Natural killer cell treated with Interleukin-12 subunit alpha and Interleukin-12 subunit beta and Interleukin-15 and Interleukin-18, amount 100 ng/mL, for 72 hours (primary cell): ENCODE measurements around the gene CATSPERD. TPM values are rescaled to one million over a fixed set of nuclear protein-coding genes. Genes with fewer than 3 reads are reported as not detected.
"Not testable (repeated sequence)": the region's sequence is repeated elsewhere in the genome, so short reads cannot be mapped to it uniquely, and the experiment has no call there.

ENCODE experiments used
- ATAC-seq, 2 donors: fragments of 150-1000 bp; cut with Tn5 transposase in 1 of 2; sonication (Bioruptor Pico), chemical (Tn5 transposase) in 1 of 2; 2 replicates each; pipeline ENCODE4 v1.10.0; 2021
- DNase-seq: peaks from one replicate; pipeline ENCODE4 v3.0.0; 2022; ENCODE audit warnings: low spot score
- H3K27ac Mint-ChIP-seq, 2 donors: 1 replicate in 1 of 2; 2 replicates in 1 of 2; pipeline ENCODE4 v1.8.0; 2022; ENCODE audit warnings: mixed read lengths in 2 of 2, mild to moderate bottlenecking in 1 of 2, moderate library complexity in 1 of 2
- H3K27me3 Mint-ChIP-seq, 2 donors: 1 replicate in 1 of 2; 2 replicates in 1 of 2; pipeline ENCODE4 v1.8.0; 2022; ENCODE audit warnings: mixed read lengths in 2 of 2
- H3K36me3 Mint-ChIP-seq: one replicate; pipeline ENCODE4 v1.8.0; 2022; ENCODE audit warnings: mixed read lengths
- H3K4me1 Mint-ChIP-seq, 2 donors: 1 replicate in 1 of 2; 2 replicates in 1 of 2; pipeline ENCODE4 v1.8.0; 2022; ENCODE audit warnings: low read depth in 2 of 2, mixed read lengths in 2 of 2, mild to moderate bottlenecking in 1 of 2
- H3K4me3 Mint-ChIP-seq: one replicate; pipeline ENCODE4 v1.8.0; 2022; ENCODE audit warnings: mixed read lengths
- H3K9me3 Mint-ChIP-seq: 2 replicates; pipeline ENCODE4 v1.8.0; 2022; ENCODE audit warnings: mixed read lengths
- total RNA-seq, 2 donors: library from RNA; stranded (reverse); gene quantifications; one replicate each; pipeline ENCODE4 v1.2.3, GENCODE V29; 2022

CATSPERD gene
- total RNA-seq, 2 donors from 2014 or later: not detected

GRCh38 chr19:5680437-5681368, 39.7 kb upstream of the CATSPERD start, which contains the start of the genes HSD11B1L and MICOS13:
Gene HSD11B1L, plus strand, starts transcription at chr19:5681027. Its CDS starts 3,806 bp downstream, at chr19:5684833.
Gene MICOS13, minus strand, starts transcription at chr19:5680516. Its CDS starts 30 bp downstream, at chr19:5680486.
- ATAC-seq (peak; percentile 97 to 98), DNase-seq (peak; percentile 99)
- Mint-ChIP-seq H3K4me3 (peak within 1 kb of the TSS; percentile 86), H3K27me3 (no peaks in the 10 kb centered on the region), H3K9me3 (no peaks in the 10 kb centered on the region), H3K4me1 (peaks cover 20 to 21% of the 10 kb centered on the region in 2 donors), H3K36me3 (no peaks in the 10 kb centered on the region), H3K27ac (peak within 1 kb of the TSS; percentile 85 to 96)

GRCh38 chr19:5681391-5682106, 38.9 kb upstream of the CATSPERD start:
- H3K4me3 Mint-ChIP-seq: peak overlapping the region; percentile 86
- no peak for ATAC-seq
- peak overlapping the region; percentile 5 to 26 for H3K27ac Mint-ChIP-seq
- no peaks in the 10 kb centered on the region for H3K9me3 Mint-ChIP-seq
- no peaks in the 10 kb centered on the region for H3K36me3 Mint-ChIP-seq
- no peak for DNase-seq
- H3K4me1 Mint-ChIP-seq: peaks cover 24% of the 10 kb centered on the region in 2 donors
- no peaks in the 10 kb centered on the region for H3K27me3 Mint-ChIP-seq

GRCh38 chr19:5682107-5682482, 38.3 kb upstream of the CATSPERD start:
- H3K9me3 Mint-ChIP-seq: no peaks in the 10 kb centered on the region
- no peaks in the 10 kb centered on the region for H3K27me3 Mint-ChIP-seq
- H3K4me1 Mint-ChIP-seq: peaks cover 24 to 25% of the 10 kb centered on the region in 2 donors
- DNase-seq (no peak), ATAC-seq (no peak)
- no peaks in the 10 kb centered on the region for H3K36me3 Mint-ChIP-seq
- H3K4me3 Mint-ChIP-seq: peak overlapping the region; percentile 86
- peak overlapping the region in 1 of 2 donors; percentile 26 for H3K27ac Mint-ChIP-seq

DNA sequence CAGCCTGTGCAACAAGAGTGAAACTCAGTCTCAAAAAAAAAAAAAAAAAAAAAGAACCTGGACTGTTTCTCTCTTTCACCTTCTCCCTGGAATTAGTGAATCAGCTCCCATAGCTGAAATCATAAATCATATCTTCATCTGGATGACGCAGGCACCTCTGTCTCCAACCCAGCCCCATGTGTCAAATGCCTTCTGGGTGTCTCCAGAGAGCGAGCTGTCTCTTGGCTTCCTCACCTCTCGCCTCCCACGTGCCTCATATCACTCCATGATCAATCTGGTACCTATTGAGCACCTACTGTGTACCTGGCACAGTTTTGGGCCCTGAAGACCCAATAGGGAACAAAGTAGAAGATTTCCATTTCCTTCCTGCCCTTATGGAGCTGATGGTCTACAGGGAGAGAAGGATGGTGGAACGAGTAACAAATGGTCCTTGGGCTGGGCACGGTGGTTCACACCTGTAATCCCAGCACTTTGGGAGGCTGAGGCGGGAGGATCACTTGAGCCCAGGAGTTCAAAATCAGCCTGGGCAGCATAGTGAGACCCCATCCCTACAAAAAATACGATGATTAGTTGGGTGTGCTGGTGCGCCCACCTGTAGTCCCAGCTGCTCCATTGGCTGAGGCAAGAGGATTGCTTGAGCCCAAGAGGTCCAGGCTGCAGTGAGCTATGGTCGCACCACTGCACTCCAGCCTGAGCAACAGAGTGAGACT, 37.1 kb upstream of the CATSPERD start:
- Mint-ChIP-seq H3K36me3 (no peaks in the 10 kb centered on the region), H3K9me3 (no peaks in the 10 kb centered on the region), H3K4me3 (peak overlapping the region; percentile 29), H3K27me3 (no peaks in the 10 kb centered on the region), H3K27ac (no peak overlapping the region), H3K4me1 (peaks cover 24 to 28% of the 10 kb centered on the region in 2 donors)
- no peak for ATAC-seq
- no peak for DNase-seq

- Mint-ChIP-seq H3K4me1 (peaks cover 21 to 30% of the 10 kb centered on the region in 2 donors), H3K4me3 (no peak overlapping the region), H3K36me3 (no peaks in the 10 kb centered on the region), H3K27ac (no peak overlapping the region), H3K9me3 (no peaks in the 10 kb centered on the region), H3K27me3 (no peaks in the 10 kb centered on the region)
- ATAC-seq (no peak), DNase-seq (no peak)
Observed at GRCh38 chr19:5684694-5685430, 35.6 kb upstream of the CATSPERD start.

- H3K9me3 Mint-ChIP-seq: no peaks in the 10 kb centered on the region
Observed at GRCh38 chr19:5686326-5686646, 34.2 kb upstream of the CATSPERD start.

DNA sequence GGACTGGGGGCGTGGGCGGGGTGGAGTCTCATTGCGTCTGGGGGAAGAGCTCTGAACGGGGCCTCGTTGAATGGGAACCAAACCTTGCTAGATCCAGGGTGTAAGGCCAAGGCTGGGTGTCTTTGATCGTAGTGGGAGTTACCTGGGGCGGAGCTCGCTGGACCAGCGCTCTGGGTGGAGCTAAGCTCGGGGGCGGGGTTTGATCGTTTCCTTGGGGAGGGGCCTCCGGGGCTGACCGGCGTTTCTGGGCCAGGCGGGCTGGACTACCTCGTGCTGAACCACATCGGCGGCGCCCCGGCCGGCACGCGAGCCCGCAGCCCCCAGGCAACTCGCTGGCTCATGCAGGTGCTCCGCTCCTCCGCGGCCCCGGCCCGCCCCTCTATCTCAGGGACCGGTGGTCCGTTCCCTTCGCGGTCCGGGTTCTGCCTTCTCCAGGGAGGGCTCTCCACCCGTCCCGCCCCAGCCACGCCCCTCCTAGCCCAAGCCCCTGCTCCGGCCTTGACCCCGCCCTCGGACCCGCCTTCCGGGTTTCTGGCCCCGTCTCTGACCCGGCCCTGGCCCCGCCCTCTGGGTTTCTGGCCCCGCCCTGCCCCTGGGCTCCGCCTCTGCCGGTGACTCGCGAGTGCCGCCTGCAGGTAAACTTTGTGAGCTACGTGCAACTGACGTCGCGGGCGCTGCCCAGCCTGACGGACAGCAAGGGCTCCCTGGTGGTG, 33.6 kb upstream of the CATSPERD start:
- DNase-seq (peak; percentile 99), ATAC-seq (peak; percentile 88 to 92)
- Mint-ChIP-seq H3K27ac (peak overlapping the region; percentile 12 to 75), H3K36me3 (peaks cover 7% of the 10 kb centered on the region), H3K9me3 (no peaks in the 10 kb centered on the region), H3K27me3 (no peaks in the 10 kb centered on the region), H3K4me3 (peak overlapping the region; percentile 76), H3K4me1 (peaks cover 20 to 29% of the 10 kb centered on the region in 2 donors)

More at GRCh38 chr19:5686326-5686646, 34.2 kb upstream of the CATSPERD start:
- no peak for DNase-seq
- peaks cover 7% of the 10 kb centered on the region for H3K36me3 Mint-ChIP-seq
- H3K4me1 Mint-ChIP-seq: peaks cover 25 to 34% of the 10 kb centered on the region in 2 donors
- no peaks in the 10 kb centered on the region for H3K27me3 Mint-ChIP-seq
- ATAC-seq: no peak
- H3K27ac Mint-ChIP-seq: peak overlapping the region; percentile 12 to 75
- H3K4me3 Mint-ChIP-seq: peak overlapping the region; percentile 76

- peaks cover 19 to 32% of the 10 kb centered on the region in 2 donors for H3K4me1 Mint-ChIP-seq
Observed at GRCh38 chr19:5687360-5688198, 32.9 kb upstream of the CATSPERD start.

GRCh38 chr19:5688262-5688881, 32.1 kb upstream of the CATSPERD start:
- H3K27me3 Mint-ChIP-seq, H3K36me3 Mint-ChIP-seq, ATAC-seq, H3K27ac Mint-ChIP-seq, DNase-seq, H3K9me3 Mint-ChIP-seq: not testable (repeated sequence)
- H3K4me3 Mint-ChIP-seq: peak overlapping the region; percentile 58
- peaks cover 19 to 37% of the 10 kb centered on the region in 2 donors for H3K4me1 Mint-ChIP-seq

More at GRCh38 chr19:5687360-5688198, 32.9 kb upstream of the CATSPERD start:
- peaks cover 7% of the 10 kb centered on the region for H3K36me3 Mint-ChIP-seq
- ATAC-seq: no peak
- no peaks in the 10 kb centered on the region for H3K27me3 Mint-ChIP-seq
- no peaks in the 10 kb centered on the region for H3K9me3 Mint-ChIP-seq
- no peak for DNase-seq
- H3K4me3 Mint-ChIP-seq: peak overlapping the region; percentile 76
- peak overlapping the region in 1 of 2 donors; percentile 75 for H3K27ac Mint-ChIP-seq

DNA sequence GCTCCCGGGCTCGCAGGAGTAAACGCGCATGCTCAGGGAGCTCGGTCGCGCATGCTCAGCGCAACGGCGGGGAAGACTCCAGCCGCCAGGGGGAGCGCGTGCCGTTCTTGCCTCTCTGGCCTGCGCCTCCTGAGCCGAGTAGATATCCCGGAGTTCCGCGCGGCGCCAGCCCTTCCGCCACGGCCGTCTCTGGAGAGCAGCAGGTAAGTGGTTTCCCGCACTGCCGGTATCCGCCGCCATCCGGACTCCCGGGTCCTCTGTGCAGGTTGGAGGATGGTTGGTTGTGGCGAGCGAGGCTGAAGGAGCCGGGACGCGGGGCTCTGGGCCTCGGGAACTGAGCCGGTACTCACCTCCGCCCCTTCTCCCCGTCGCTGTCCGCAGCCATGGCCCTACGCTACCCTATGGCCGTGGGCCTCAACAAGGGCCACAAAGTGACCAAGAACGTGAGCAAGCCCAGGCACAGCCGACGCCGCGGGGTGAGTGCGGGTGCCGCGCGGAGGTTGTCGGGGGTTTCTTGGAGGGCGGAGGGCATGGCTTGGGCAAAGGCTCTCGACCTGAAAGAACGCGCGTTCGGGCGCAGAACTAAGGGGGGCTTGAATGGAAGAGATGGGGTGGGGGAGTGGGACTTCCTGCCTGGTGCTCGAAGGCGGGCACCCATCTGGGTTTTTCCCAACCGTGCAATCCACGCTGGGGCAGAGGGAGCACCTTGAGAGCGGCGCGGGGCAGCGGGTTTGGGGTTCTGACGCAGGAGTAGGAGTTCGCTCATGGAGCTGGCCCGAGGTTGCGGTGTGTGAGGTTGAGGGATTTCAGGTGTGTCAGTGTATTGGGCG, 30.1 kb upstream of the CATSPERD start, which contains the start of gene RPL36:
TSS of gene RPL36 (plus strand) at position 171 of the 830 bp plus-strand sequence. CDS start at position 384, 213 bp downstream.
- Mint-ChIP-seq H3K27me3 (no peaks in the 10 kb centered on the region), H3K4me1 (peaks cover 19 to 36% of the 10 kb centered on the region in 2 donors), H3K27ac (peak within 1 kb of the TSS; percentile 96 to 97), H3K36me3 (peaks cover 7% of the 10 kb centered on the region), H3K9me3 (no peaks in the 10 kb centered on the region), H3K4me3 (peak within 1 kb of the TSS; percentile 98)
- DNase-seq (peak; percentile 97), ATAC-seq (peak; percentile 73 to 75)
